K562 (cell line): ENCODE results near the gene SP6. TPM values are rescaled to one million over a fixed set of nuclear protein-coding genes. Genes with fewer than 3 reads are reported as not detected.

ENCODE experiments used
- ATF6 ChIP-seq: sonication (generic); formaldehyde crosslinking; IDR thresholded peaks from 2 replicates; pipeline ENCODE4 v1.4.0; 2020; ENCODE audit warnings: mild to moderate bottlenecking, missing genetic modification reagents
- CREM ChIP-seq: IDR thresholded peaks from 2 replicates; pipeline ENCODE4 v1.6.1; 2014; ENCODE audit warnings: antibody characterized with exemption, low read depth
- E2F6 ChIP-seq, 2 experiments: IDR thresholded peaks; 2 replicates each; pipeline ENCODE4 v1.6.1; 2011; ENCODE audit warnings: borderline replicate concordance in 1 of 2, control low read depth in 1 of 2, low read depth in 1 of 2, low read length in 1 of 2, mild to moderate bottlenecking in 1 of 2, mixed read lengths in 1 of 2, moderate library complexity in 1 of 2; ENCODE audit not compliant: insufficient read depth in 1 of 2, insufficient read length in 1 of 2, poor library complexity in 1 of 2, severe bottlenecking in 1 of 2; ENCODE audit errors: extremely low read depth in 1 of 2
- HDAC8 ChIP-seq: fragments of 450-650 bp; IDR thresholded peaks from 2 replicates; pipeline ENCODE4 v1.6.1; 2016; ENCODE audit warnings: mild to moderate bottlenecking, missing genetic modification characterization, moderate library complexity, missing compliant biosample characterization
- HMBOX1 ChIP-seq: sonication (generic); IDR thresholded peaks from 2 replicates; pipeline ENCODE4 v1.6.1; 2016
- KLF13 ChIP-seq: fragments of 450-650 bp; IDR thresholded peaks from 2 replicates; pipeline ENCODE4 v1.6.1; 2016; ENCODE audit warnings: missing genetic modification characterization, low read depth, mild to moderate bottlenecking, missing compliant biosample characterization, moderate library complexity, borderline replicate concordance
- MEF2A ChIP-seq: IDR thresholded peaks from 2 replicates; pipeline ENCODE4 v1.6.1; 2011; ENCODE audit warnings: low read depth, mild to moderate bottlenecking, low read length, moderate library complexity; ENCODE audit not compliant: control insufficient read depth
- MITF ChIP-seq: IDR thresholded peaks from 2 replicates; pipeline ENCODE4 v1.6.1; 2014; ENCODE audit warnings: antibody characterized with exemption
- NBN ChIP-seq: fragments of 450-650 bp; IDR thresholded peaks from 2 replicates; pipeline ENCODE4 v1.6.1; 2016; ENCODE audit warnings: low read depth, mild to moderate bottlenecking
- NKRF ChIP-seq: fragments of 450-650 bp; IDR thresholded peaks from 2 replicates; pipeline ENCODE4 v1.6.1; 2016; ENCODE audit warnings: borderline replicate concordance
- SMARCA5 ChIP-seq: fragments of 450-650 bp; IDR thresholded peaks from 2 replicates; pipeline ENCODE4 v1.6.1; 2016
- SUPT5H ChIP-seq: fragments of 450-650 bp; IDR thresholded peaks from 2 replicates; pipeline ENCODE4 v1.6.1; 2016
- ZNF511 ChIP-seq: sonication (generic); formaldehyde crosslinking; IDR thresholded peaks from 2 replicates; pipeline ENCODE4 v1.8.0; 2022; ENCODE audit warnings: mild to moderate bottlenecking, missing genetic modification reagents
- ZNF518B ChIP-seq: fragments of 250-450 bp; sonication (Bioruptor Pico); IDR thresholded peaks from 2 replicates; pipeline ENCODE4 v1.5.0; 2021; ENCODE audit warnings: mild to moderate bottlenecking, moderate library complexity
- polyA plus RNA-seq, 8 experiments: library from polyadenylated mRNA; depleted of rRNA in 4 of 8; stranded (reverse) in 5 of 8; unstranded in 3 of 8; fragments of >200 nt; fragmentation: Nextera tagmentation in 2 of 8; fragmentation: Illumina TruSeq in 1 of 8; extraction: Ambion mirVana in 2 of 8; extraction: Trizol in 1 of 8; gene quantifications; 2 replicates each; pipeline versions ENCODE4 v1.2.1 to v1.2.3, GENCODE V29; 2011 to 2014; ENCODE audit warnings: inconsistent platforms in 1 of 8, missing spikeins in 1 of 8
- total RNA-seq, 7 experiments: library from RNA; depleted of rRNA in 6 of 7; stranded (reverse); fragments of >200 nt in 6 of 7; fragmentation: Illumina TruSeq in 2 of 7; extraction: Trizol in 2 of 7; gene quantifications; 2 replicates each; pipeline versions ENCODE4 v1.2.1 to v1.2.3, GENCODE V29; 2011 to 2021; ENCODE audit warnings: low replicate concordance in 1 of 7

SP6 gene
- total and polyA plus RNA-seq, 9 of the 15 experiments (the other 6 are each of a cell fraction or from before 2014, with no cell fraction given), result 0.11 to 7.9 (median 2.2) TPM

GRCh38 chr17:47866941-47867340 lies 16.0 kb upstream of the SP6 start (continued):
- TF ChIP-seq ATF6 (no peak), KLF13 (tag) (no peak; the same call in 1 of the 2 replicates), HMBOX1 (peak; percentile 23; the same call in 1 of the 2 replicates), SUPT5H (no peak), ZNF511 (CRISPR knock-in tag) (no peak), NKRF (no peak), HDAC8 (tag) (no peak), ZNF518B (CRISPR knock-in tag) (no peak), SMARCA5 (no peak), E2F6 (IDR thresholded peaks at IDR 0.05; ENCODE audit: borderline replicate concordance in 1 of 2, extremely low read depth in 1 of 2, insufficient read depth in 1 of 2, insufficient read length in 1 of 2, low read depth in 1 of 2, low read length in 1 of 2, poor library complexity in 1 of 2, severe bottlenecking in 1 of 2) (peak in 1 of 2 experiments; percentile 30), NBN (peak; percentile 99), MITF (peak; percentile 75), MEF2A (no peak), CREM (peak; percentile 100)
